ENCODE measurements around the gene TCAP. TPM values are rescaled to one million over a fixed set of nuclear protein-coding genes. Genes with fewer than 3 reads are reported as not detected.
A peak's percentile ranks its signal among the peaks of the same experiment; 100 is the strongest.

The TCAP gene
- total RNA-seq, 1 experiment from 2014 or later, result 2.1 TPM

- no peak overlapping the region for H4K91ac ChIP-seq (ENCODE audit: insufficient read length, low read depth, low read length)
- H3K23ac ChIP-seq (ENCODE audit: insufficient read length, low read depth, low read length), result no peak overlapping the region
- H3K4me1 ChIP-seq (ENCODE audit: insufficient read depth, low read length), result peaks cover 9% of the 10 kb centered on the region; the same call in 1 of the 2 replicates
- no peak overlapping the region for H2BK20ac ChIP-seq (ENCODE audit: low read depth, low read length, poor library complexity, severe bottlenecking)
- H3K4ac ChIP-seq (ENCODE audit: low read depth, low read length), result no peak overlapping the region
- H3K27ac ChIP-seq (ENCODE audit: insufficient read length, low read depth, low read length), result no peak overlapping the region
- no peaks in the 10 kb centered on the region for H3K79me2 ChIP-seq (ENCODE audit: insufficient read depth, low read length)
- peak overlapping the region in 2 of 3 experiments; percentile 34 to 69; a peak in 3 of 7 replicates for H3K27ac Mint-ChIP-seq
- no CpG with 5 or more reads among the region's 15 CpGs for WGBS (ENCODE audit: extremely low coverage, insufficient read length, low lambda C conversion rate)
- H3K4me2 ChIP-seq (ENCODE audit: insufficient read depth, insufficient read length, low read length), result no peak overlapping the region
- H4K8ac ChIP-seq (replicated peaks; ENCODE audit: insufficient read length, low read depth, low read length), result no peak overlapping the region
- H3K23me2 ChIP-seq (ENCODE audit: insufficient read length, low read depth, low read length, poor library complexity, severe bottlenecking), result peaks cover 3% of the 10 kb centered on the region
- no peaks in the 10 kb centered on the region; the same call in 1 of the 2 replicates for H3K27me3 Mint-ChIP-seq (ENCODE audit: low read depth)
- H3K56ac ChIP-seq (ENCODE audit: insufficient read length, low read depth, low read length), result no peak overlapping the region
- H3K9me3 ChIP-seq (ENCODE audit: control insufficient read depth, low read depth, low read length), result no peaks in the 10 kb centered on the region
- H3K79me1 ChIP-seq (ENCODE audit: insufficient read depth, low read depth, low read length, poor library complexity, severe bottlenecking), result no peaks in the 10 kb centered on the region
- no peak overlapping the region for H2BK120ac ChIP-seq (ENCODE audit: low read depth, low read length, poor library complexity, severe bottlenecking)
- H3K27me3 ChIP-seq (ENCODE audit: insufficient read depth, low read length), result no peaks in the 10 kb centered on the region
- no peak overlapping the region for H3K18ac ChIP-seq (ENCODE audit: insufficient read length, low read depth, low read length)
- H4K5ac ChIP-seq (ENCODE audit: insufficient read length, low read depth, low read length), result no peak overlapping the region
- peaks cover 0 to 6% (median 2%) of the 10 kb centered on the region in 3 experiments; a peak in 6 of 7 replicates for H3K36me3 Mint-ChIP-seq (ENCODE audit: insufficient read depth in 1 of 3, low read depth in 3 of 3)
- no peak overlapping the region for H2BK15ac ChIP-seq (ENCODE audit: low read depth, low read length)
- DNase-seq, result no peak
- H2AK5ac ChIP-seq (ENCODE audit: insufficient read length, low read length), result no peak overlapping the region
- TF ChIP-seq, protein P1, sequence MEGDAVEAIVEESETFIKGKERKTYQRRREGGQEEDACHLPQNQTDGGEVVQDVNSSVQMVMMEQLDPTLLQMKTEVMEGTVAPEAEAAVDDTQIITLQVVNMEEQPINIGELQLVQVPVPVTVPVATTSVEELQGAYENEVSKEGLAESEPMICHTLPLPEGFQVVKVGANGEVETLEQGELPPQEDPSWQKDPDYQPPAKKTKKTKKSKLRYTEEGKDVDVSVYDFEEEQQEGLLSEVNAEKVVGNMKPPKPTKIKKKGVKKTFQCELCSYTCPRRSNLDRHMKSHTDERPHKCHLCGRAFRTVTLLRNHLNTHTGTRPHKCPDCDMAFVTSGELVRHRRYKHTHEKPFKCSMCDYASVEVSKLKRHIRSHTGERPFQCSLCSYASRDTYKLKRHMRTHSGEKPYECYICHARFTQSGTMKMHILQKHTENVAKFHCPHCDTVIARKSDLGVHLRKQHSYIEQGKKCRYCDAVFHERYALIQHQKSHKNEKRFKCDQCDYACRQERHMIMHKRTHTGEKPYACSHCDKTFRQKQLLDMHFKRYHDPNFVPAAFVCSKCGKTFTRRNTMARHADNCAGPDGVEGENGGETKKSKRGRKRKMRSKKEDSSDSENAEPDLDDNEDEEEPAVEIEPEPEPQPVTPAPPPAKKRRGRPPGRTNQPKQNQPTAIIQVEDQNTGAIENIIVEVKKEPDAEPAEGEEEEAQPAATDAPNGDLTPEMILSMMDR (conservative IDR thresholded peaks at IDR 0.05), result no peak
- H2AFZ ChIP-seq (ENCODE audit: low read length), result no peak overlapping the region
- H4K20me1 ChIP-seq (ENCODE audit: control insufficient read depth, insufficient read depth, insufficient read length), result no peaks in the 10 kb centered on the region
- H3K14ac ChIP-seq (ENCODE audit: insufficient read depth, low read length), result no peak overlapping the region
- H3K9ac ChIP-seq (ENCODE audit: extremely low read depth, insufficient read length, low read length), result no peak overlapping the region
- peaks cover 46 to 66% of the 10 kb centered on the region in 2 experiments for H3K4me1 Mint-ChIP-seq
- no peak overlapping the region for H3T11ph ChIP-seq (ENCODE audit: low read length)
- no peaks in the 10 kb centered on the region for H3K9me3 Mint-ChIP-seq
- H2BK12ac ChIP-seq (ENCODE audit: insufficient read length, low read depth, low read length), result no peak overlapping the region
- no peak overlapping the region for H2BK5ac ChIP-seq (ENCODE audit: insufficient read length, low read length)
- H3K4me3 Mint-ChIP-seq, result no peak overlapping the region
These were observed 16.4 kb upstream of the TCAP start for GRCh38 chr17:39648616-39649366.
